Neuronal stem cell (in vitro differentiated cells): ENCODE results near the gene DCAF11.

ENCODE experiments used
- DNase-seq: peaks from one replicate; pipeline ENCODE4 v3.0.0-alpha.2; 2013; ENCODE audit warnings: low spot score
- H2AFZ ChIP-seq: one replicate; pipeline ENCODE4 v1.6.1; 2013; ENCODE audit warnings: mild to moderate bottlenecking, low read length, inconsistent platforms
- H2AK5ac ChIP-seq: 2 replicates; pipeline ENCODE4 v1.6.1; 2013; ENCODE audit warnings: low read depth, mild to moderate bottlenecking, inconsistent platforms, low read length, moderate library complexity, mixed read lengths
- H2BK120ac ChIP-seq: 2 replicates; pipeline ENCODE4 v1.6.1; 2013; ENCODE audit warnings: low read depth, mild to moderate bottlenecking, inconsistent platforms, low read length, moderate library complexity, mixed read lengths
- H2BK12ac ChIP-seq: one replicate; pipeline ENCODE4 v1.6.1; 2013; ENCODE audit warnings: low read length, inconsistent platforms
- H2BK15ac ChIP-seq: 2 replicates; pipeline ENCODE4 v1.6.1; 2013; ENCODE audit warnings: mild to moderate bottlenecking, low read length, inconsistent platforms, mixed read lengths
- H2BK5ac ChIP-seq: one replicate; pipeline ENCODE4 v1.6.1; 2013; ENCODE audit warnings: inconsistent platforms, mild to moderate bottlenecking, low read length, moderate library complexity
- H3K14ac ChIP-seq: one replicate; pipeline ENCODE4 v1.6.1; 2013; ENCODE audit warnings: low read length, inconsistent platforms
- H3K18ac ChIP-seq: 2 replicates; pipeline ENCODE4 v1.6.1; 2013; ENCODE audit warnings: low read length, inconsistent platforms
- H3K23ac ChIP-seq: 2 replicates; pipeline ENCODE4 v1.6.1; 2013; ENCODE audit warnings: low read depth, mild to moderate bottlenecking, mixed read lengths, low read length, inconsistent platforms; ENCODE audit not compliant: poor library complexity
- H3K27ac ChIP-seq: replicated peaks from 3 replicates; pipeline ENCODE4 v1.5.1; 2013; ENCODE audit warnings: low read length, inconsistent platforms
- H3K27me3 ChIP-seq, 3 experiments: 2 replicates each; pipeline ENCODE4 v1.6.1; 2013; ENCODE audit warnings: low read length in 3 of 3, mild to moderate bottlenecking in 2 of 3, inconsistent platforms in 1 of 3, low read depth in 1 of 3, mixed read lengths in 1 of 3, moderate library complexity in 1 of 3; ENCODE audit not compliant: control insufficient read depth in 3 of 3, insufficient read depth in 3 of 3
- H3K36me3 ChIP-seq, 2 donors: replicated peaks in 1 of 2; 2 replicates each; pipeline ENCODE4 v1.6.1; 2013; ENCODE audit warnings: low read length in 2 of 2; ENCODE audit not compliant: control insufficient read depth in 2 of 2, insufficient read depth in 2 of 2
- H3K4ac ChIP-seq: 2 replicates; pipeline ENCODE4 v1.6.1; 2013; ENCODE audit warnings: inconsistent platforms, mild to moderate bottlenecking, low read length, moderate library complexity
- H3K4me1 ChIP-seq, 2 donors: 1 replicate in 1 of 2; 2 replicates in 1 of 2; pipeline ENCODE4 v1.6.1; 2013; ENCODE audit warnings: low read length in 2 of 2, low read depth in 1 of 2; ENCODE audit not compliant: control insufficient read depth in 2 of 2, insufficient read depth in 1 of 2
- H3K4me2 ChIP-seq: one replicate; pipeline ENCODE4 v1.6.1; 2013; ENCODE audit warnings: mild to moderate bottlenecking, low read length, inconsistent platforms; ENCODE audit not compliant: insufficient read depth, poor library complexity, severe bottlenecking
- H3K4me3 ChIP-seq, 2 donors: 2 replicates each; pipeline ENCODE4 v1.5.1; 2013; ENCODE audit warnings: low read length in 2 of 2, mild to moderate bottlenecking in 2 of 2, inconsistent platforms in 1 of 2, moderate library complexity in 1 of 2
- H3K79me1 ChIP-seq: one replicate; pipeline ENCODE4 v1.6.1; 2013; ENCODE audit warnings: low read depth, mild to moderate bottlenecking, inconsistent platforms, low read length, moderate library complexity
- H3K9ac ChIP-seq: one replicate; pipeline ENCODE4 v1.6.1; 2013; ENCODE audit warnings: mild to moderate bottlenecking, low read depth, low read length, inconsistent platforms; ENCODE audit not compliant: poor library complexity
- H3K9me3 ChIP-seq, 2 donors: replicated peaks in 1 of 2; 2 replicates each; pipeline versions ENCODE3 to v1.6.1; 2013; ENCODE audit warnings: low read length in 2 of 2, mild to moderate bottlenecking in 2 of 2, inconsistent platforms in 1 of 2, low read depth in 1 of 2, mixed read lengths in 1 of 2, moderate library complexity in 1 of 2; ENCODE audit not compliant: control insufficient read depth in 2 of 2, insufficient read depth in 1 of 2
- H4K8ac ChIP-seq: one replicate; pipeline ENCODE4 v1.6.1; 2013; ENCODE audit warnings: low read depth, mild to moderate bottlenecking, inconsistent platforms, low read length, moderate library complexity
- H4K91ac ChIP-seq: one replicate; pipeline ENCODE4 v1.6.1; 2013; ENCODE audit warnings: low read length, low read depth, mild to moderate bottlenecking, inconsistent platforms; ENCODE audit not compliant: poor library complexity
- WGBS, 2 donors: extraction: QIAGEN DNeasy Blood & Tissue Kit; methylation state at CpG; one replicate each; pipeline ENCODE4 v1.1.7; 2013; ENCODE audit warnings: missing lambda C conversion rate in 2 of 2, mixed read lengths in 1 of 2; ENCODE audit not compliant: insufficient read length in 2 of 2, insufficient replicate concordance in 1 of 2; ENCODE audit errors: extremely low coverage in 2 of 2; 5-methylcytosine and 5-hydroxymethylcytosine counted together

The DCAF11 gene

GRCh38 chr14:24116128-24116814, 1.7 kb downstream of the DCAF11 start:
- H2AK5ac ChIP-seq = no peak overlapping the region
- H3K14ac ChIP-seq = no peak overlapping the region
- H2BK12ac ChIP-seq = no peak overlapping the region
- no peak overlapping the region for H4K91ac ChIP-seq
- peaks cover 20 to 50% of the 10 kb centered on the region in 2 donors for H3K36me3 ChIP-seq
- no peak overlapping the region for H2BK15ac ChIP-seq
- no peak overlapping the region for H2BK120ac ChIP-seq
- no peak for DNase-seq
- no peak overlapping the region for H2BK5ac ChIP-seq
- no peaks in the 10 kb centered on the region for H3K9me3 ChIP-seq
- no peak overlapping the region for H3K4ac ChIP-seq
- H3K9ac ChIP-seq = no peak overlapping the region
- H3K23ac ChIP-seq = no peak overlapping the region
- H3K4me2 ChIP-seq = no peak overlapping the region
- no peak overlapping the region for H4K8ac ChIP-seq
- H3K4me1 ChIP-seq = peaks cover 4 to 8% of the 10 kb centered on the region in 2 donors
- no peak overlapping the region for H3K18ac ChIP-seq
- H3K27me3 ChIP-seq = no peaks in the 10 kb centered on the region
- no peak overlapping the region for H3K27ac ChIP-seq
- no peak overlapping the region for H2AFZ ChIP-seq
- peak overlapping the region in 1 of 2 donors; percentile 75 for H3K4me3 ChIP-seq
- no CpG with 5 or more reads among the region's 6 CpGs for WGBS, 2 donors
- H3K79me1 ChIP-seq = no peaks in the 10 kb centered on the region

GRCh38 chr14:24117179-24117578, 2.6 kb downstream of the DCAF11 start:
- no peak overlapping the region for H2BK5ac ChIP-seq
- no peak overlapping the region for H4K91ac ChIP-seq
- H2BK12ac ChIP-seq = no peak overlapping the region
- no peak overlapping the region for H3K4ac ChIP-seq
- H2AFZ ChIP-seq = no peak overlapping the region
- H3K14ac ChIP-seq = no peak overlapping the region
- no peaks in the 10 kb centered on the region for H3K79me1 ChIP-seq
- no peaks in the 10 kb centered on the region for H3K27me3 ChIP-seq
- H3K9ac ChIP-seq = no peak overlapping the region
- H4K8ac ChIP-seq = no peak overlapping the region
- no peak for DNase-seq
- H3K23ac ChIP-seq = no peak overlapping the region
- no peaks in the 10 kb centered on the region for H3K9me3 ChIP-seq
- H3K4me2 ChIP-seq = no peak overlapping the region
- H3K36me3 ChIP-seq = peaks cover 21 to 57% of the 10 kb centered on the region in 2 donors
- H2BK120ac ChIP-seq = no peak overlapping the region
- no peak overlapping the region for H2BK15ac ChIP-seq
- no CpG with 5 or more reads among the region's 6 CpGs for WGBS, 2 donors
- no peak overlapping the region for H2AK5ac ChIP-seq
- no peak overlapping the region for H3K27ac ChIP-seq
- peaks cover 4 to 8% of the 10 kb centered on the region in 2 donors for H3K4me1 ChIP-seq
- H3K4me3 ChIP-seq = no peak overlapping the region
- H3K18ac ChIP-seq = no peak overlapping the region

- H4K91ac ChIP-seq = no peak overlapping the region
- H3K9ac ChIP-seq = no peak overlapping the region
- H2BK12ac ChIP-seq = no peak overlapping the region
- H4K8ac ChIP-seq = no peak overlapping the region
- H2BK15ac ChIP-seq = no peak overlapping the region
- no peak overlapping the region for H3K14ac ChIP-seq
- peaks cover 4 to 8% of the 10 kb centered on the region in 2 donors for H3K4me1 ChIP-seq
- no peak overlapping the region for H2BK5ac ChIP-seq
- peaks cover 30 to 73% of the 10 kb centered on the region in 2 donors for H3K36me3 ChIP-seq
- no CpG with 5 or more reads among the region's 6 CpGs for WGBS, 2 donors
- no peak overlapping the region for H2BK120ac ChIP-seq
- H3K9me3 ChIP-seq = no peaks in the 10 kb centered on the region
- H2AFZ ChIP-seq = no peak overlapping the region
- no peak overlapping the region for H3K4me2 ChIP-seq
- H2AK5ac ChIP-seq = no peak overlapping the region
- no peak overlapping the region for H3K18ac ChIP-seq
- DNase-seq = no peak
- H3K79me1 ChIP-seq = no peaks in the 10 kb centered on the region
- no peak overlapping the region for H3K4ac ChIP-seq
- H3K23ac ChIP-seq = no peak overlapping the region
- no peak overlapping the region for H3K4me3 ChIP-seq
- no peaks in the 10 kb centered on the region for H3K27me3 ChIP-seq
- H3K27ac ChIP-seq = no peak overlapping the region
Observed at GRCh38 chr14:24119691-24120090, 5.1 kb downstream of the DCAF11 start.

- H2BK15ac ChIP-seq = no peak overlapping the region
- H2AFZ ChIP-seq = no peak overlapping the region
- H2BK12ac ChIP-seq = no peak overlapping the region
- no peak overlapping the region for H3K27ac ChIP-seq
- no peak overlapping the region for H3K4me2 ChIP-seq
- H3K9me3 ChIP-seq = no peaks in the 10 kb centered on the region
- H2BK120ac ChIP-seq = no peak overlapping the region
- no peak overlapping the region for H4K8ac ChIP-seq
- H3K14ac ChIP-seq = no peak overlapping the region
- H3K4me1 ChIP-seq = no peaks in the 10 kb centered on the region
- no CpG with 5 or more reads among the region's 8 CpGs for WGBS, 2 donors
- H3K18ac ChIP-seq = no peak overlapping the region
- H3K4me3 ChIP-seq = no peak overlapping the region
- H3K9ac ChIP-seq = no peak overlapping the region
- peaks cover 30 to 70% of the 10 kb centered on the region in 2 donors for H3K36me3 ChIP-seq
- DNase-seq = no peak
- no peak overlapping the region for H3K4ac ChIP-seq
- no peaks in the 10 kb centered on the region for H3K79me1 ChIP-seq
- H3K23ac ChIP-seq = no peak overlapping the region
- H4K91ac ChIP-seq = no peak overlapping the region
- no peak overlapping the region for H2AK5ac ChIP-seq
- H2BK5ac ChIP-seq = no peak overlapping the region
- no peaks in the 10 kb centered on the region for H3K27me3 ChIP-seq
Observed at GRCh38 chr14:24121210-24121609, 6.6 kb downstream of the DCAF11 start.
